GM18870 (cell line): ENCODE measurements around the gene MEX3A.
"Not testable (repeated sequence)": the region's sequence is repeated elsewhere in the genome, so short reads cannot be mapped to it uniquely, and the experiment has no call there.

Experiments used
- ATAC-seq: cut with Tn5 transposase; IDR thresholded peaks from one replicate; pipeline ENCODE4 v1.9.1; 2021; ENCODE audit warnings: moderate library complexity; ENCODE audit not compliant: unreplicated experiment

The MEX3A gene

GRCh38 chr1:156082309-156083091 is at the start of gene MEX3A:
TSS of gene MEX3A (minus strand) at chr1:156082465. CDS start at chr1:156081998, 467 bp downstream.
- no peak for ATAC-seq

GRCh38 chr1:156130578-156130942 is 48.3 kb upstream of the MEX3A start:
- ATAC-seq = no peak

- ATAC-seq = no peak
Measured at GRCh38 chr1:156129687-156130577, 47.7 kb upstream of the MEX3A start.

GRCh38 chr1:156128654-156129597 is 46.7 kb upstream of the MEX3A start:
- ATAC-seq = no peak

- no peak for ATAC-seq
Measured at GRCh38 chr1:156128308-156128653, 46.0 kb upstream of the MEX3A start.

GRCh38 chr1:156126630-156127534 is 44.6 kb upstream of the MEX3A start:
- ATAC-seq = peak; percentile 41

- ATAC-seq = no peak
Measured at GRCh38 chr1:156126043-156126629, 43.9 kb upstream of the MEX3A start.

- ATAC-seq = not testable (repeated sequence)
Measured at GRCh38 chr1:156125544-156125943, 43.3 kb upstream of the MEX3A start.

GRCh38 chr1:156124557-156125483 is 42.6 kb upstream of the MEX3A start:
- ATAC-seq = no peak

- no peak for ATAC-seq
Measured at GRCh38 chr1:156123356-156124196, 41.3 kb upstream of the MEX3A start.

GRCh38 chr1:156122519-156123355 is 40.5 kb upstream of the MEX3A start:
- ATAC-seq = no peak

GRCh38 chr1:156122086-156122485 is 39.8 kb upstream of the MEX3A start:
- ATAC-seq = no peak

GRCh38 chr1:156121457-156121856 is 39.2 kb upstream of the MEX3A start:
- no peak for ATAC-seq

GRCh38 chr1:156121005-156121404 is 38.7 kb upstream of the MEX3A start:
- not testable (repeated sequence) for ATAC-seq

- no peak for ATAC-seq
Measured at GRCh38 chr1:156120318-156120717, 38.1 kb upstream of the MEX3A start.

GRCh38 chr1:156119503-156120209 is 37.4 kb upstream of the MEX3A start:
- no peak for ATAC-seq
